ENCODE data around the gene TSGA10. TPM values are rescaled to one million over a fixed set of nuclear protein-coding genes. Genes with fewer than 3 reads are reported as not detected.
"Not testable (repeated sequence)": the region's sequence is repeated elsewhere in the genome, so short reads cannot be mapped to it uniquely, and the experiment has no call there.

The TSGA10 gene
- total and polyA plus RNA-seq, 4 donors: 3.8 to 37.3 (median 9.1) TPM

GRCh38 chr2:99200076-99200800, 45.5 kb upstream of the TSGA10 start:
- no peak overlapping the region for H3K9ac ChIP-seq (ENCODE audit: insufficient read depth in 1 of 2, low read length in 2 of 2)
- peaks cover 5 to 16% (median 11%) of the 10 kb centered on the region in 4 donors for H3K36me3 ChIP-seq (ENCODE audit: control insufficient read depth in 4 of 4, insufficient read depth in 4 of 4, low read length in 4 of 4)
- no peak overlapping the region for H3K27ac ChIP-seq (ENCODE audit: low read depth in 1 of 2, low read length in 1 of 2)
- TF ChIP-seq CTCF (IDR thresholded peaks at IDR 0.05; ENCODE audit: control extremely low read depth, extremely low read depth): no peak
- ATAC-seq (ENCODE audit: insufficient read depth, low FRiP score) (no peak), DNase-seq (no peak)
- no peaks in the 10 kb centered on the region for H3K27me3 ChIP-seq (ENCODE audit: control insufficient read depth in 3 of 3, insufficient read depth in 3 of 3, low read length in 2 of 3)
- no peak overlapping the region for H3K4me3 ChIP-seq
- 71 to 79% methylated on average over 7 of the region's 7 CpGs for WGBS, 2 donors
- no peaks in the 10 kb centered on the region for H3K9me3 ChIP-seq (ENCODE audit: control insufficient read depth in 4 of 4, insufficient read depth in 3 of 4, low read length in 3 of 4)
- peaks cover 0 to 1% (median 0%) of the 10 kb centered on the region in 5 donors for H3K4me1 ChIP-seq (ENCODE audit: control insufficient read depth in 5 of 5, insufficient read depth in 5 of 5, low read length in 5 of 5)

GRCh38 chr2:99198103-99198841, 43.5 kb upstream of the TSGA10 start:
- Histone ChIP-seq H3K4me1 (ENCODE audit: control insufficient read depth in 5 of 5, insufficient read depth in 5 of 5, low read length in 5 of 5) (peaks cover 0 to 1% (median 0%) of the 10 kb centered on the region in 5 donors), H3K9ac (ENCODE audit: insufficient read depth in 1 of 2, low read length in 2 of 2) (no peak overlapping the region), H3K36me3 (ENCODE audit: control insufficient read depth in 4 of 4, insufficient read depth in 4 of 4, low read length in 4 of 4) (peaks cover 5 to 19% (median 11%) of the 10 kb centered on the region in 4 donors), H3K27ac (ENCODE audit: low read depth in 1 of 2, low read length in 1 of 2) (peak overlapping the region in 1 of 2 donors; percentile 59), H3K4me3 (no peak overlapping the region), H3K27me3 (ENCODE audit: control insufficient read depth in 3 of 3, insufficient read depth in 3 of 3, low read length in 2 of 3) (no peaks in the 10 kb centered on the region), H3K9me3 (ENCODE audit: control insufficient read depth in 4 of 4, insufficient read depth in 3 of 4, low read length in 3 of 4) (no peaks in the 10 kb centered on the region)
- DNase-seq: peak in 1 of 3 donors; percentile 16
- 73 to 88% methylated on average over 6 of the region's 6 CpGs for WGBS, 2 donors
- ATAC-seq (ENCODE audit: insufficient read depth, low FRiP score): no peak
- no peak for TF ChIP-seq CTCF (IDR thresholded peaks at IDR 0.05; ENCODE audit: control extremely low read depth, extremely low read depth)

GRCh38 chr2:99192364-99192763, 37.6 kb upstream of the TSGA10 start:
- H3K4me1 ChIP-seq (ENCODE audit: control insufficient read depth in 5 of 5, insufficient read depth in 5 of 5, low read length in 5 of 5); H3K4me3 ChIP-seq; H3K27ac ChIP-seq (ENCODE audit: low read depth in 1 of 2, low read length in 1 of 2); DNase-seq; H3K9ac ChIP-seq (ENCODE audit: insufficient read depth in 1 of 2, low read length in 2 of 2); H3K9me3 ChIP-seq (ENCODE audit: control insufficient read depth in 4 of 4, insufficient read depth in 3 of 4, low read length in 3 of 4); ATAC-seq (ENCODE audit: insufficient read depth, low FRiP score); H3K27me3 ChIP-seq (ENCODE audit: control insufficient read depth in 3 of 3, insufficient read depth in 3 of 3, low read length in 2 of 3): not testable (repeated sequence)
- peaks cover 10 to 32% (median 18%) of the 10 kb centered on the region in 4 donors for H3K36me3 ChIP-seq (ENCODE audit: control insufficient read depth in 4 of 4, insufficient read depth in 4 of 4, low read length in 4 of 4)
- 100% methylated on average over 4 of the region's 4 CpGs for whole genome bisulfite sequencing, 2 donors

GRCh38 chr2:99190548-99190947, 35.8 kb upstream of the TSGA10 start:
- ATAC-seq (ENCODE audit: insufficient read depth, low FRiP score) (no peak), DNase-seq (no peak)
- WGBS, 2 donors: 97% methylated on average over 1 of the region's 1 CpG
- Histone ChIP-seq H3K9ac (ENCODE audit: insufficient read depth in 1 of 2, low read length in 2 of 2) (no peak overlapping the region), H3K4me1 (ENCODE audit: control insufficient read depth in 5 of 5, insufficient read depth in 5 of 5, low read length in 5 of 5) (no peaks in the 10 kb centered on the region), H3K36me3 (ENCODE audit: control insufficient read depth in 4 of 4, insufficient read depth in 4 of 4, low read length in 4 of 4) (peaks cover 6 to 29% (median 15%) of the 10 kb centered on the region in 4 donors), H3K27me3 (ENCODE audit: control insufficient read depth in 3 of 3, insufficient read depth in 3 of 3, low read length in 2 of 3) (no peaks in the 10 kb centered on the region), H3K4me3 (no peak overlapping the region), H3K9me3 (ENCODE audit: control insufficient read depth in 4 of 4, insufficient read depth in 3 of 4, low read length in 3 of 4) (peaks cover 0 to 2% (median 0%) of the 10 kb centered on the region in 4 donors), H3K27ac (ENCODE audit: low read depth in 1 of 2, low read length in 1 of 2) (no peak overlapping the region)
- no peak for TF ChIP-seq CTCF (IDR thresholded peaks at IDR 0.05; ENCODE audit: control extremely low read depth, extremely low read depth)
